Mucosa of descending colon (tissue), 3 donors: ENCODE data around the gene MYOZ3. TPM values are rescaled to one million over a fixed set of nuclear protein-coding genes. Genes with fewer than 3 reads are reported as not detected.

ENCODE experiments used
- ATAC-seq: fragments of 200-7000 bp; cut with Tn5 transposase; one replicate; pipeline ENCODE4 v1.9.1; 2020; ENCODE audit warnings: mild to moderate bottlenecking, moderate library complexity
- DNase-seq, 3 donors: peaks; one replicate each; pipeline ENCODE4 v3.0.0-alpha.2; 2020
- H3K36me3 ChIP-seq: fragments of 200-600 bp; one replicate; pipeline ENCODE4 v1.8.0; 2021; ENCODE audit warnings: low read depth, mild to moderate bottlenecking
- H3K4me1 ChIP-seq: fragments of 200-600 bp; one replicate; pipeline ENCODE4 v1.8.0; 2021; ENCODE audit warnings: low read depth, mild to moderate bottlenecking
- H3K4me3 ChIP-seq: fragments of 200-600 bp; one replicate; pipeline ENCODE4 v1.8.0; 2021; ENCODE audit warnings: mild to moderate bottlenecking
- H3K9me3 ChIP-seq: fragments of 200-600 bp; one replicate; pipeline ENCODE4 v1.8.0; 2021; ENCODE audit warnings: mild to moderate bottlenecking
- intact Hi-C, 2 donors: fragments of 100-400 bp; cut with DNase I in 1 of 2; cut with micrococcal nuclease in 1 of 2; formaldehyde crosslinking; loops; one replicate each; pipeline versions ENCODE4 v1.11.0 to v1.11.1; 2022; cut with DNase I, micrococcal nuclease
- total RNA-seq, 3 donors: library from RNA; stranded (reverse); fragmentation: NEBNext Ultra II Directional in 2 of 3; extraction: Animal tissue kit (Norgen Biotek cat#: 25700) in 2 of 3; gene quantifications; one replicate each; pipeline versions ENCODE4 v1.2.1 to v1.2.4, GENCODE V29; 2021 to 2023
- TF ChIP-seq, protein P1 (sequence below): fragments of 200-600 bp; IDR thresholded peaks from one replicate; pipeline ENCODE4 v1.8.0; 2022; ENCODE audit warnings: antibody characterized with exemption, mild to moderate bottlenecking
- donor health status: DM: no; HTN: no; CAD: no; lungs with moderate emphysema.
- donor health status: DM: no; HTN: no; CAD: no.
- donor health status: DM: no; HTN: yes; CAD: no.

MYOZ3 gene
- total RNA-seq, 3 donors from 2014 or later = 0.09 to 0.48 (median 0.35) TPM

DNA sequence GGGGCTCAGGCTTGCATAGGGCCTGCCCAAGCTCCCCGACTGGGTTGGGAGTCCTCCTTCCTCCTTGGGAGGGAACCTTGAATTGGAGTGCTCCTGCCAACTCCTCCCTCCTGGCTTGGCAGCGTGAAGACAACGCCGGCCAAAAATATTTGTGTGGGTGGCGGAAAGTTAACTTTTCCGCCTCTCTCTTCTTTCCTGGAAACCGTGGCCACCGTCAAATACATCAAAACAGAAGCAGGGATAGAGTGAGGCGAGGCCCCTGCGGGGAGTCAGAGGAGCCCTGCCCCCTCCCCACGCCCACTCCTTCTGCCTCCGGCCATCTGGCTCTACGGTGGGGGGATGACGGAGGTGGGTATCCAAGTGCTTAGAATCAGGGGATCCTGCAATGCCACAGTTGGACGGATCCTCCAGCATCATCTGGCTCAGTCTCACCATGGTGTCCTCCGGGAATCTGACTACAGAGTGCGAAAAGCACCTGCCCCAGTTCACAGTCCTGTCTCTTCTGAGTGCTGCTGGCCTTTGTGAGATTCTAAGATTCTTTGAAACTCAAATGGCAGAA, 45.8 kb upstream of the MYOZ3 start:
- no peak overlapping the region for H3K4me3 ChIP-seq
- ATAC-seq (peak; percentile 41), DNase-seq (peak in 1 of 3 donors; percentile 54)
- no peaks in the 10 kb centered on the region for H3K36me3 ChIP-seq
- H3K4me1 ChIP-seq = peaks cover 56% of the 10 kb centered on the region
- no peaks in the 10 kb centered on the region for H3K9me3 ChIP-seq
- TF ChIP-seq, protein P1, sequence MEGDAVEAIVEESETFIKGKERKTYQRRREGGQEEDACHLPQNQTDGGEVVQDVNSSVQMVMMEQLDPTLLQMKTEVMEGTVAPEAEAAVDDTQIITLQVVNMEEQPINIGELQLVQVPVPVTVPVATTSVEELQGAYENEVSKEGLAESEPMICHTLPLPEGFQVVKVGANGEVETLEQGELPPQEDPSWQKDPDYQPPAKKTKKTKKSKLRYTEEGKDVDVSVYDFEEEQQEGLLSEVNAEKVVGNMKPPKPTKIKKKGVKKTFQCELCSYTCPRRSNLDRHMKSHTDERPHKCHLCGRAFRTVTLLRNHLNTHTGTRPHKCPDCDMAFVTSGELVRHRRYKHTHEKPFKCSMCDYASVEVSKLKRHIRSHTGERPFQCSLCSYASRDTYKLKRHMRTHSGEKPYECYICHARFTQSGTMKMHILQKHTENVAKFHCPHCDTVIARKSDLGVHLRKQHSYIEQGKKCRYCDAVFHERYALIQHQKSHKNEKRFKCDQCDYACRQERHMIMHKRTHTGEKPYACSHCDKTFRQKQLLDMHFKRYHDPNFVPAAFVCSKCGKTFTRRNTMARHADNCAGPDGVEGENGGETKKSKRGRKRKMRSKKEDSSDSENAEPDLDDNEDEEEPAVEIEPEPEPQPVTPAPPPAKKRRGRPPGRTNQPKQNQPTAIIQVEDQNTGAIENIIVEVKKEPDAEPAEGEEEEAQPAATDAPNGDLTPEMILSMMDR = no peak
- intact Hi-C loops = no loop called here

DNA sequence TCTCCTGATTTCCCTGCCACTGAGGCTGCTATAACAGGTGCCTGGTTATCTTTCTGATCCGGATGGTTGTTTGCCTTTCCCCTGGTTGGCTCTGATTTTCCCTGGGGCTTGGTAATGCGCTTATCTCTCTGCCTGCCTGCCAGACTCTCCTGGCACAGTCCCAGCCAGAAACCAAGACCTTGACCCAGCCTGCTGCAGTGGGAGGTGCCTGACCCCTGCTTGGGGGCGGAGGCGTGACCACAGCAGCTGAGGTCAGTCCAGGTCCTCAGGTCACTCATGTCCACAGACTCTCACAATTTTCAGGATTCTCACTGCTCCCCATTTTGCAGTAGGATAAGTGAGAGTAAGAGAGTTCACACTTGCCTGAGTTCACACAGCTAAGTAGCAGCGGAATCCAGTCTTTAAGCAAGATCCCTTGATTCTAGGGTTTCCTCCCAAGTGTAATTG, 45.0 kb upstream of the MYOZ3 start:
- peak; percentile 66 for ATAC-seq
- H3K36me3 ChIP-seq = no peaks in the 10 kb centered on the region
- TF ChIP-seq, protein P1 = no peak

DNA sequence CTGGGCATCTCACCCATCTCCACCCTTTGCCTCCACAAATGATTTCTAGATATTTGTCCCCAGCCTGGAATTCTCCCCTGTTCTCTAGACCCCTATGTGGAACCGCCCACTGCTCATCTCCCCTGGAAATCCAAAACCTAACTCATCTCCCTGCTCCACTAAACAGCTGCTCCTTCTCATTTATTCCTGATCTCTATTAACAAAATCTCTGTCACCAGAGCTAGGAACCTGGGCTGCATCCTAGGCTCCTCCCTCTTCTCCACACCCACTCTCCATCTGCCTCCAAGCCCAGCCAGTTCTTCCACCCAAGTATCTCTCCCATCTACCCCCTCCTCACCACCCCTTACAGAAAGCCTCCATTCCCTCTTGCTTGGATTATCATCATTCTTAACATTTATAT, 44.5 kb upstream of the MYOZ3 start:
- DNase-seq = no peak
- intact Hi-C loops = no loop called here
- peaks cover 46% of the 10 kb centered on the region for H3K4me1 ChIP-seq
- no peak overlapping the region for H3K4me3 ChIP-seq
- no peaks in the 10 kb centered on the region for H3K36me3 ChIP-seq
- no peaks in the 10 kb centered on the region for H3K9me3 ChIP-seq
- TF ChIP-seq, protein P1 = no peak
- ATAC-seq = no peak

More for the DNA sequence above, 45.0 kb upstream of the MYOZ3 start:
- intact Hi-C loops = no loop called here
- Histone ChIP-seq H3K9me3 (no peaks in the 10 kb centered on the region), H3K4me3 (no peak overlapping the region), H3K4me1 (peaks cover 49% of the 10 kb centered on the region)
- peak; percentile 77 to 84 (median 84) for DNase-seq

DNA sequence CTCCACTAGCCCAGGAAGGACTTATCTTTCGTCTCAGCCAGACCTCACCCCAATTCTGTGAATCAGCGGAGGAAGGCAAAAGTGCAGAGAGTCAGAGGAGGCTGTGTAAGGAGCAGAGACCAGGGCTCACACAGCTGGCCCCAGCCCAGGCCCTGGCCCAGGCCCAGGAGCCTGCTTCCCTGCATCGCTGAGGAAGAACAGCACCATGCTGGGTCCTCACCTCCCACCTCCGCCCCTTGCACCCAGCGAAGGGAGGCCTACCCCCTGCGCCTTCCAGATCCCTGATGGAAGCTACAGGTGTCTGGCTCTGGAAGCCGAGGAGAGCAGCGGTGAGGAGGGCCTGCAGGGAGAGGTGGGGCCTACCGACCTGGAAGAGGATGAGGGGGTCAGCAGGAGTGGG, 42.9 kb upstream of the MYOZ3 start:
- no peak for ATAC-seq
- TF ChIP-seq, protein P1 = no peak
- intact Hi-C loops = no loop called here
- H3K36me3 ChIP-seq = no peaks in the 10 kb centered on the region
- H3K4me1 ChIP-seq = peaks cover 34% of the 10 kb centered on the region
- no peak for DNase-seq
- H3K4me3 ChIP-seq = no peak overlapping the region
- no peaks in the 10 kb centered on the region for H3K9me3 ChIP-seq

DNA sequence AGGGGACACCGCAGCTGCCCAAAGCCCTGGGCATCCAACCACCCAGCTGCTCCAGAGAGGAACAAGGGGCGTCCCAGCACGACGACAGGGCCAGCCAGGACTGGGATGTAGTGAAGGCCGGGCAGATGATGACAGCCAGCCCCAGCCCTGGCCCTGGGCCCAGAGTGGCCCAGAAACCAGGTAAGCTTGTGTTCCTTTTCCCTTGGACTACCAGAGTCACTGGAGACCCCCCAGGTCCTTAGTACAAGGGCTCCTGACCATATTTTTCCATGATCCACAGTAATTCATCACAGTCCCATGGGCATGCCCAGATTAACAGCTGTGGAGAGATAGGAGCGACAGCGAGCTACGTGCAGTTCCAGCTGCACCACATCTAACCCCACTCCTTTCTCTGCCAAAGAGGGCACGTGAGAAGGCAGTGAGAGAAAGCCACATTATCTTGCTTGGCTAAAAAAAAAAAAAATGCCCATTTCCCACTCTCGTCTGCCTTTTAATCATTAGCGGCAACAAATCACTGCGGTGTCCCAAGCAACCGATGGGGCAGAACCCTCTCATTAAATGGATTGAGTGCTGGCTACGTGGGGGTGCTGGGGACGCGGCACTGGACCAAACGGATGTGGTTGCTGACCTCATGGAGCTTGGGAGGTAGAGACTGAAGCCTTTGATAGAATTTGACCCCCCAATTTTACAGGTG, 42.3 kb upstream of the MYOZ3 start:
- Histone ChIP-seq H3K36me3 (no peaks in the 10 kb centered on the region), H3K4me3 (no peak overlapping the region), H3K9me3 (no peaks in the 10 kb centered on the region), H3K4me1 (peaks cover 29% of the 10 kb centered on the region)
- ATAC-seq (no peak), DNase-seq (peak in 1 of 3 donors; percentile 51)
- TF ChIP-seq, protein P1 = no peak
- intact Hi-C loops = no loop called here
